HG02678 (cell line): Measurements from ENCODE around the gene PDGFRA.
"Not testable (repeated sequence)": the region's sequence is repeated elsewhere in the genome, so short reads cannot be mapped to it uniquely, and the experiment has no call there.

Experiments used
- ATAC-seq: cut with Tn5 transposase; IDR thresholded peaks from one replicate; pipeline ENCODE4 v1.9.1; 2021; ENCODE audit warnings: mild to moderate bottlenecking, moderate library complexity; ENCODE audit not compliant: unreplicated experiment

PDGFRA gene

DNA sequence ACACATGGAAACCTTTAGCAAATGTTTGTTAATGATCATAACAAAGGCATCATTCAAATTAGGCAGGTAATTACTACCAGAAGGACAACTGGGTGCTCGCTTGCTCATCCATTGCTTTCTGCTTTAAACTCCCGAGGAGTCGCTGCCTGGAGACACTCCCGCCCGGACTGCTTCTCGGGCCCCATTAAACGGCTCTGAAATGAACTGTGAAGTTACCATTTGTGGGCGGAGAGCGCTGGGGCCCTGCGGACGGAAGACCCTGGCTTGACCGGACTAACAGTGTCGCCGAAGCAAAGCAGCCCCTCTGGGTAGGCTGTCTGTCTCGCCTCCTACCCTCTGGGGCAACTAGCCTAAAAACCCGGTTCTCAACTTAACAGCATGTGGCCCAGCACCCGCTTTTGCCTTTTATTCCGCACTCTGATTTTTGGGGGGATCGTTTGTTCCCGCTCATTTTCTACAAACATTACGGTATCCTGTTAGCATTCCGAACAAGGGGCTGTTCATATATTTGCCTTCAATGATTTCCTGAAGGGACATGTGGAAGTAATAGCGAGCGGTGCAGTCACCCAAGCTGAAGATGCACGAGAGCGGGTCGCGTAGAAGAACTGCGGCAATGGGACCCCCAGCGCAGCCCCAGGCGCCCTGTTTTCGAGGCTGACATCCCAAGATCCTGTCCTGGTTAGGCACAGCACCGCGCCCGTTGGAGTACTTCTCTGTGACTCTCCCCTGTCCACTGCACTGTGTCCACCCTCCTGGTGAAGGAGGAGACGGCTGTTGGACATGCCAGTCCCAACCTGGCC lies 1.6 kb upstream of the PDGFRA start:
- no peak for ATAC-seq

DNA sequence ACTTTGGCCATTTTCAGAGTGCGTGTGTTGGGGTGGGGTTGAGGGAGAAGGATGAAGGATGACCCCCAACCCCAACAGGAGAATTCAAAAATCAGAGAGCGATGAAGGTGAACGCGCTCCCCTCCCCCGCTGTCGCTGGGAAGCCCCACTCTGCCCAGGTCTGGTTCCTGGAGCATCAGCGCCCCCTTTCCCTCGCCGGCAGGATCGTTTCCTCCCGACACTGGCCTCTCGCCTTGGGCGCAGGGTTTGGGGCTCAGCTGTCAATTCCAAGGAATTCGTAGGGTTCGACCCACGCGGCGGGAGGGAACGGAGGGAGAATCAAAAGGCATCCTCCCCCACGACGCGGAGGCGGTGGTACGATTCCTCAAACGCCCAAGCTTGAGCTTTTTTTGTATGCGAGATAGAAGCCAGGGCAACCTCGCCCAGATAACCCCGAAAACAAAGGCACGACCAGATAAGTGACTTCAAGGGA lies 1.0 kb upstream of the PDGFRA start:
- ATAC-seq, result no peak

DNA sequence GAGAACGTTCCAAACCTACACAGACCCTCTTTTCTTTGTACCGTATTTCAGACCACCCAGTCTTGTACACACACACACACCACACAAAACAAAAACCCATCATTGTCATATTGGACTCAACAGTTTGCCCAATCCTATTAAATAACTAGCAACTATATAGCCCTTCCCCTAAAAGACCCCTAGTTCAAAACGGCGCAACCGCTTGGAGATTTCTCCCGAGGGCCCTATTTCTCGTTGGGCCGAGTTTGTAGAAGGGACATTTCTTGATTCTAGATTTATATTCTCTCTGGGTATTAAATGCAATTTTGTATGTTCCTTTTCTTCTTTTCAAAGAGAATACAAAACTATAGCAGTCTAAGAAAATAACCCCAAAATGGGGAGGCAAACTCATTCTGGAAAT lies 547 bp upstream of the PDGFRA start:
- ATAC-seq, result no peak

DNA sequence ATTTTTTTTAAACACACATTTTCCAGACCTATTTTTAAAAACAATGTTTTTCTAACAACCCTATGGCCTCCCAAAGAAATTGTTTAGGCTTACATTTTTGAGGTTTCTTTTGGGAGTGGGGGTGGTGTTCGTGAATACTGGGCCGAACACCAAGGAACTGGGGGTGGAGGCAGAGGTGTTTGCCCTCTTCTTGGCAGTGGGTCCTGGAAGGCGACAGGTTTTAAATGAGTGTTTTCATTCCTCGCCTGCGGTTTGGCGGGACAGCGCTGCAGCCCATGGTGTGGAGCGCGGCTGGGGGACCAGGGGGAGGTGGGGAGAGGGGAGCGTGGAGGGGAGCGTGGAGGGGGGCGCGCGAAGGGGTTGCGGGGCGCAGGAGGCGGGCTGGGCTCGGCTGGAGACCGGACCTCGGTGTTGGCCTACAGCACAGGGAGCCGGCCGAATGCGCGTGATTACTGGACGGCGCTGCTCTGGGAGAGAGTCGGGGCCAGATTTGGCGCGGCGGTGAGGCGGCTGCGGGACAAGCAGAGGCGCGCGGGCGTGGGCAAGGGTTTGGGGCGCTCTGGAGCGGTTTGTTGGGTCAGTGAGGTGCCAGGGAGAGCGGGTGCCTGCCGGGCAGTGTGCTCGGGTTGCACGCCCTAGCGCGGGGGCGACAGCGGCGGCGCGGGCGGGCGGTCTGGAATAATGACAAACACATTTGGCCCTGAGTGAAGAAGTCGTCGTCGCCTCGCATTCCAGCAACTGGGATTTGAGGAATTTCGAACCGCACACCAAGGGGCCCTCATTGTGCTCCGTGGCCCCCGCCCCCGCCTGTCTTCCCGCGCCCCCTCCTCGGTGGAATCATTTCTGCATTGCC lies 764 bp downstream of the PDGFRA start:
- no peak for ATAC-seq

DNA sequence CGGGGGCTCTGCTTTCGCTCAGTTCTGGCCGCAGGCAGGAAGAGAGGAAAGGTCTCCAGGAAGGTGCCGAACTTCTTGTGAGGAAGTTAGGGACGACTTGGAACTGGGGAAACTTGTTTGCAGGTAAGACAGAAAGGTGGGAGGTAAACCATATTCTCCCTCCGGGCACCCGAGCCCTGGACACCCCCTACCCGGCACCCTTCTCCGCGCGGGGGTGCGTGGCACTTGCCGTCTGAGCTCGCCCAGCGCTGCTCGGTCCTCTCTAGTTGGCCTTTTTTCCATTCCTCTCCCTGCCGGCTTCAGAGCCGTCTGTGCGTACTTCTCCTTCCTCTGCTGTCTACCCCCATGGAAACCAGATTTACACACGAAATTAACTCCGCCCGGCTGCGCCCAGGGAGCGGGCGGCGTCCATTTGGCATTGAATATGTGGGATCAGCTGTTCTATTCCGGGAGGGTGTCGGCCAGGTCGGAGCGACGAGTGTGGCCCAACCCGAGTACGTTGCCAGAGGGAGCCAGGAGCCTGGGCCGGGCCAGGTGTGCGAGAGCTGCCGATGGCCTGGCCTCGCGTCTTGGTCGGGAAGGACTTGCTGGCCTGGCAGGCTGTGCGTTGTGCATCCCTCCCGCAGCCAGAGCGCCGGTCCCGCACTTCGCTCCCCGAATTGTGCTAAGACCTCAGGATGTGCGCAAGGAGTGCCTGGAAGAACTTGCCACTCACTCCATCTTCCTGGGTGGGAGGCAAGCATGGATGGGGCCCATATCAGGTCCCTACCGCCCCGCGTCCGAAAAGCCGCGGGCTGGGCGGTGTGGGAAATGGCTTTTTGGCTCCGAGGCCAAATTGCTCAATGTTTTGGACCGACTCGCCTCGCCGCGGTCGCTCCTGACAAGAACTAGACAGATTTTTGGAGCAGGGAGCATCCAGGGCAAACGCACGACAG lies 1.7 kb downstream of the PDGFRA start:
- ATAC-seq, result no peak

DNA sequence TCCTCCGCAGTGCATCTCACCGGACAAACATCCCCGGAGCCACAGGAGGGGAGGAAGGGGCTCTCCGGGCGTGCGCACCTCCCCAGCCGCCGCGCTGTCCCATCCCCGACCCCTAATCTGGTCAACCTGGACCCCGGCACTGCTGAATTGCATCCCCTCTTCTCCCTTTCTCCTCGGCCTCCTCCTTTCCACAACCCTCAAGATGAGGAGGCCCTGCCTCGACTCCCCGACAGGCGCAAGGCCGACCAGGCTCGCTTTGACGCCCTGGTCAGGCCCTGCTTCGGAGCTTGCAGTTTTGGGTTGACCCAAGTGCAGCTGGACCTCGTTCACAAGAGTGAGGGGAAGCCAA lies 2.3 kb downstream of the PDGFRA start:
- ATAC-seq, result no peak

DNA sequence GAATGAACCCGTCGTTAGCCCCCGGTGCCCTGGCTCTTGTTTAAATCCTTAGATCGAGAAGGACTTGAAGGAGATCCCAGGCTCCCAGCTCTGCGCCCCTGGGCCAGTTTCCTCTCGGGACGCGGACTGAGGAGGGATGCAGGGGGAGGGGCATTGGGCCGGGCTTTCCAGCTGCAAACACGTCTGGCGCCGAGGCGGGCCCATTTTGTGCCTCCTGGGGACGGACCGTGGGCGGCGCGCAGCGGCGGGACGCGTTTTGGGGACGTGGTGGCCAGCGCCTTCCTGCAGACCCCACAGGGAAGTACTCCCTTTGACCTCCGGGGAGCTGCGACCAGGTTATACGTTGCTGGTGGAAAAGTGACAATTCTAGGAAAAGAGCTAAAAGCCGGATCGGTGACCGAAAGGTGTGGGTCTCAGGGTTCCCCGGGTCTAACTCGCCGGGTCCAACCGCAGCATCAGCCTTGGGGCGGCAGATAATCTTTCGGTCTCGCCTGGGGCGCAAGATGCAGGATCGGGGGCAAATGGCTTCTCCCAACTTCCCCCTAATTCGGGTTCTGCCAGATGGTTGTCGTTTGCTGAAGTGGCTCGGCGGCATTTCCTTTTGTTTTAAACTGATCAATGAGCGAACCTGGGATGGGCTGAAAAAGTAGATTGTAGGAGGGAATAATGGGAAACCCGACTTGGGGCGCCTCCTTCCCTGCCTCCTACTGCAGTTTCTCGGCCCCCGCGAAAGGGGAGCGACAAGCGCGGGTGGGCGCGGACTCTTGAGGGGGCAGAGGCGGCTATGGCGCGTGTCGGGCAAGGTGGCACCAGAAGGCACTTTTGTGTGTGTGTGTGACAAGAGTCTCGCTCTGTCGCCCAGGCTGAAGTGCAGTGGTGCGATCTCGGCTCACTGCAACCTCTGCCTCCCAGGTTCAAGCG lies 2.9 kb downstream of the PDGFRA start:
- no peak for ATAC-seq

DNA sequence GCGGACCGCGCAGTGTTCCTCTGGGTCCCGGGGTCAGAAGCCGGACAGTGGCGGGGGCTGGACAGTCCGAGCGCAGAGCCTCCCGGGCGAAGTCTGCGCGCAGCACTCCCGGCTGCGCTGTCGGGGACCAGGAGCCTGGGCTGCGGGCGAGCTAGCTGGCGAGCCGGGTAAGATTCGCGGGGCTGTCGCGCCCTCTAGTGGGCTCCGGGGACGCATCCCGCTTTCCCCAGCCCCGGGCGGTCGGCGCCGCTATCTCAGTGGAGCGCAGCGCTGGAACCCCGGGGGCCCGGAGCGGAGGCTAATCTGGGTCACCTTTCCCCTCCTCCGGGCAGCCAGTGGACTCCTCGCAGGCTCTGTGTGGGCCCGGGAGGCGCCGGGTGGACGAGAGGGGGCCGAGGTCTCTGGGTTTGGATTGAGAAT lies 4.2 kb downstream of the PDGFRA start:
- peak; percentile 92 for ATAC-seq

DNA sequence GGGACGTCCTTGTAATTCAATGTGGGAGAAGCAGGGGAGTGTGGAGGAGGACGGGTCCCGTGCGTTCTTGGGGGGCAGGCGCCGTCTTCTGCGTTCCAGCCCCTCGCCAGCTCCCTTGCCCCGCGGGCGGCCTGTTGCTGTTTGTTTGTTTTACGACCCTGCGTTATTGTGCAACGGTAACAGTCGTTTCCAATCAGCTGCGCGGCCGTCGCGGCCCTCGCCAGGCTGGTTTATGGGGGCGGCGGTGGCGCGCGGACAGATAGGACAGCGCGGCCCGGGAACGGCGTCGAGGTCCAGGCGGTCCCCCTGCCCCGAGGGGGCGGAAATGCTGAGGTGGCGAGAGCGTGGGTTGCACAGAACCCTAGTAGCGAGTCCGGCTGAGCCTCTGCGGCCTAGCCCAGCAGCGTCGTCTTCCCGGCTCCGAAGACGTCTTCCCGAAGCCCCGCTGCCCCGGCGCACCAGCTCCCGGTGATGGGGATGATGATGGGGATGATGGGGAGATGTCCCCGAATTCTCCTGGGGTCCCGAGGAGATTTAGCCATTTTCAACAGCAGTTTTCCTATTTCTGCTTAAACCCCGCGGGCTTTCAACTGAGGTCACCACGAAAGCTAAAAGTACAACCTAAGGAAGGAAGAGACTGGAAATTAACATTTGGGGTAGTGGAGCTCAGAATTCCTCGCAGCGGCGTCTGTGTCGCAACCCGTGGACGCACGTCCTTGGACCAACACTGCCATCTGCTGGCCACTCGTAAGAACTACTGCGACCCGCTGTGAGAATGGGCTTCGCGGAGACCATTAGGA lies 4.8 kb downstream of the PDGFRA start:
- peak; percentile 53 for ATAC-seq

DNA sequence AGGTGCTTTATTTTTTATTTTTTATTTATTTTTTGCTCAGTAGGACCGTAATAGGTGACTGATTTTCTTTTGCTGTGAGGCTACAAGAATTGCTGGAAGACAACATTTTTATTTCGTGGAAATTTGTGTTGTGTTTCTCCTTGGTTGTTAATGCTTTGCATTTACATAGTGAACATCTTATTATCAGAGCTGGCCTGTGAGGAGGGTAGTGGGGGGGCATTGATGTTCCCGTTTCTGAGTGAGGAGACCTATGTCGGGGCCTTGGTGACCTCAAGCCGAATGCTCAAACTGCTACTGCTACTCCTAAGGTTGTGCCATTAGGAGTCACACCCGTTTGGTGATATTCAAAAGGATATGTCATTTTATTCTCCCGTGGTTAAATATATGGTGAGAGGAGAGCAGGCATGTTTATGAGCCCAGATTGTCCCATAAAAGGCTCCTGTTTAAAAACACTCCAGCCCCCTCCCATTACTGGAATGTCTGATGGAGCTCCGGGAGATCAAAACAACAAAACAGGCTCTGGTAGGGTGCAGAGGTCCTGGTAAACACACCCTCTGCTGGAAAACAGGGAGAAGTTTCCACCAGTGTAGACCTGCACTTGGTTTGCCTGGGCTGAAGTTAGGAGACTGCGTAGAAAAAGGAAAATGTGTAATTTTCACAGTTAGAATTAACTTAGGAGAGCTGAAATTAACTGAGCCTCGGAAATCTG lies 5.6 kb downstream of the PDGFRA start:
- no peak for ATAC-seq

DNA sequence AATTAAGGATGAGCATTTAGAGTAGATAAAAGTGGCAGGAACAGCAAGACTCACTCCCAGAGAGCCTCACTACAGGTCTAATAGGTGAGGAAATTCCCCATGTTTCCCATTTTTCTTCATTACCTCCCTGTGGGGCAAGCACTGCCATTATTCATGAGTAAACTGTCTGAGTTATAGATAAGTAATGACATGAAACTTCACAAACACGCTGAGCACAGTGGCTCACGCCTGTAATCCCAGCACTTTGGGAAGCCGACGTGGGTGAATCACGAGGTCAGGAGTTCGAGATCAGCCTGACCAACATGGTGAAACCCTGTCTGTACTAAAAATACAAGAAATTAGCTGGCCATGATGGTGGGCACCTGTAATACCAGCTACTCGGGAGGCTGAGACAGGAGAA lies 7.2 kb downstream of the PDGFRA start:
- not testable (repeated sequence) for ATAC-seq

DNA sequence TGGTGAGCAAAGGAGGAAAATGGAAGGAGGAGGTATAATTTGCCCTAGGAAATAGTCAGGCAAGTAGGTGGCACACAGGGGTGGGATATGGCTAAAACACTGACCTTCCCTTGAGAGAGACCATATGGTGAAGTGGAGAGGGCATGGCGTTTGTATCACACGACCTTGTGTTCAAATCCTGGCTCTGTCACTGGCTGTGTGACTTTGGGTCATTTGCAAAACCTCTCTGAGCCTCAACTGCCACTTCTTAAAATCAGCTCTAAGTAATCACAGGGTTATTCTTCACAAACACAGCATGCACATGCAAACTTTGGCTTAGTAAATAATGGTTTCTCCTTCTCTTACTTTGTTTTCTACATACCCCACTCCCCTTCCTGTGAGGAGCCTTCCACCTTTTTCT lies 8.7 kb downstream of the PDGFRA start:
- ATAC-seq, result no peak

DNA sequence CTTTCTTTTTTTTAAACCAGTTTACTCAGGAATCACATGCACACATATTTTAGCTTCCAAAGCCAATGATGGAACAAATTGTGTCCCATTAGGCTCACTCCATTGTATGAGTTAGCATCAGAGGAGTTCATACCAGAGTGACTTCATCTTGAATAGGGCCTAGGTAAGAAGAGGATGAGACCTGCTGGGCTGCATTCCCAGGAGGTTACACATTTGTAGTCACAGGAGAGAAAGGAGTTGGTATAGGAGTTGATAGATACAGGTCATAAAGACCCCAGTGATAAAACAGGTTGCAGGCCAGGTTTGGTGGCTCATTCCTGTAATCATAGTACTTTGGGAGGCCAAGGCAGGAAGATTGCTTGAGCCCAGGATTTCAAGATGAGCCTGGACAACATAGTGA lies 9.3 kb downstream of the PDGFRA start:
- no peak for ATAC-seq

DNA sequence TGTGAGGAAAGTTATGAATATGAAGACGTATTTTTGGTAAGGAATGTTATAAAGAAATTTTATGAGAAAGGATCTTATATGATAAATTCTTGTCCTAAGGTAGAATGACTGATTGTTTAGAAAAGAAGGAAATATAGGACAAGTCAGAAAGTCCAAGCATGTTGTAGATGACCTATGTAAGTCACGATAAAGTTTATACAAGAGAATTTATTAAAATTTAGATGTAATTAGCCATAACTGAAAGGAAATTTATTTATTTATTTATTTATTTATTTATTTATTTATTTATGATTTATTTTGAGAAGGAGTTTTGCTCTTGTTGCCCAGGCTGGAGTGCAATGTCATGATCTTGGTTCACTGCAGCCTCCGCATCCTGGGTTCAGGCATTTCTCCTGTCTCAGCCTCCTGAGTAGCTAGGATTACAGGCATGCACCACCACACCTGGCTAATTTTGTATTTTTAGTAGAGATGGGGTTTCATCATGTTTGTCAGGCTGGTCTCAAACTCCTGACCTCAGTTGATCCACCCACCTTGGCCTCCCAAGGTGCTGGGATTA lies 12.3 kb downstream of the PDGFRA start:
- not testable (repeated sequence) for ATAC-seq

DNA sequence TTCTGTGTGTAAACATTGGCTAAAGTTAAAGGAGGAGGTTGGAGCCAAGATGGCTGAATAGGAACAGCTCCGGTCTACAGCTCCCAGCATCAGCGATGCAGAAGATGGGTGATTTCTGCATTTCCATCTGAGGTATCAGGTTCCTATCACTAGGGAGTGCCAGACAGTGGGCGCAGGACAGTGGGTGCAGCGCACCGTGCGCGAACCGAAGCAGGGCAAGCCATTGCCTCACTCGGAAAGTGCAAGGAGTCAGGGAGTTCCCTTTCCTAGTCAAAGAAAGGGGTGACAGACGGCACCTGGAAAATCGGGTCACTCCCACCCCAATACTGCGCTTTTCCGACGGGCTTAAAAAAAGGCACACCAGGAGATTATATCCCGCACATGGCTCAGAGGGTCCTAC lies 14.4 kb downstream of the PDGFRA start:
- not testable (repeated sequence) for ATAC-seq

DNA sequence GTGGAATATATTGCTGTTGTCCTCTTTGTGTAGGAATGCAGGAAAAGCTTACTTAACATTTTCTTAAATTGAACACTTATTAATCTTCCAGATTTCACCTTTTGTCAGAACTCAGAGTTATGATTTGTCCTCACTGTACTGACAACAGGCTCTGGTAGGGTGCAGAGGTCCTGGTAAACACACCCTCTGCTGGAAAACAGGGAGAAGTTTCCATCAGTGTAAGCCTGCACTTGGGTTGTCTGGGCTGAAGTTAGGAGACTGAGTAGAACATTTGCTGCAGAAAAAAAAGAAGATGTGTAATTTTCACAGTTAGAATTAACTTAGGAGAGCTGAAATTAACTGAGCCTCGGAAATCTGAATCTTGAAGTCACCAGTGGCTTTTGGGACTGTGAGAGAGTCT lies 23.2 kb downstream of the PDGFRA start:
- not testable (repeated sequence) for ATAC-seq

DNA sequence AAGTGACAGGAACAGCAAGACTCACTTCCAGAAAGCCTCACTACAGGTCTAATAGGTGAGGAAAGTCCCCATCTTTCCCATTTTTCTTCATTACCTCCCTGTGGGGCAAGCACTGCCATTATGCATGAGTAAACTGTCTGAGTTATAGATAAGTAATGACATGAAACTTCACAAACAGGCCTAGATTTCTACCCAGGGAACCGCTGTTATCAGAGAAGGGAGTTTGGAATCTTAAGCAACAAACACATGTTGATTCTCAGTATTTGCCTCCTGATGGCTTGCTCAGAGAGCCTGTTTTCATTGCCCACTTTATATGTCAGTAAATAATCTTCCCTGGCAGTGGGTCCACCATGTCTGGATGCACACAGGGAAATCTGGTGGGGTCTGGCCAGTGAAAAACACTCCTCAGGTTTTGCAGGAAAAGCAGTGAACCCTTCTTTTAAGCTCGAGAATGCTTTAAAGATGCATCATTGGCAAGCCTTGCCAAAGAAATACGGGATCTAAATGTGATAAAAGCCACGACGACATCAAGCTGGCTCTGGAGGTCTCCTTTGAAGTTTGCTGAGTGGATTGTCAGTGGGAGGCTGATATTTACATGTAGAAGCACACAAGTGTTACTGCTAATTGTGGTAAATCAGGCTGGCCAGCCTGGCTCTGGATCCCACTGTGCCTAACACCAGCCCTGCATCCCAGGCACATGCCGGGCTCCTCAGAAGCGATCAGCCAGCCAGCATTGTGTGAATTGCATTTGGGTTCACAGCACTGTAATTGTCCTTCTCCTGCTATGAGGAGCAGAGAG lies 25.2 kb downstream of the PDGFRA start:
- no peak for ATAC-seq

DNA sequence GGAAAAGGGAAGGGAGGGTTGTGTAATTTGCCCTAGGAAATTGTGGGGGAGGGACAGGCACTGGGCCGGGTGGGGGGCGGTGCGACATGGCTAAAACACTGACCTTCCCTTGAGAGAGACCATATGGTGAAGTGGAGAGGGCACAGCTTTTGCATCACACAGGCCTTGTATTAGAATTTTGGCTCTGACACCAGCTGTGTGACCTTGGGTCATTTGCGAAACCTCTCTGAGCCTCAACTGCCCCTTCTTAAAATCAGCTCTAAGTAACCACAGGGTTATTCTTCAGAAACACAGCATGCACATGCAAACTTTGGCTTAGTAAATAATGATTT lies 25.8 kb downstream of the PDGFRA start:
- no peak for ATAC-seq
